Measurements from ENCODE around the gene FMN1. TPM values are rescaled to one million over a fixed set of nuclear protein-coding genes. Genes with fewer than 3 reads are reported as not detected.

The FMN1 gene
- total RNA-seq, 2 donors from 2014 or later: 2.4 to 3.1 TPM

DNA sequence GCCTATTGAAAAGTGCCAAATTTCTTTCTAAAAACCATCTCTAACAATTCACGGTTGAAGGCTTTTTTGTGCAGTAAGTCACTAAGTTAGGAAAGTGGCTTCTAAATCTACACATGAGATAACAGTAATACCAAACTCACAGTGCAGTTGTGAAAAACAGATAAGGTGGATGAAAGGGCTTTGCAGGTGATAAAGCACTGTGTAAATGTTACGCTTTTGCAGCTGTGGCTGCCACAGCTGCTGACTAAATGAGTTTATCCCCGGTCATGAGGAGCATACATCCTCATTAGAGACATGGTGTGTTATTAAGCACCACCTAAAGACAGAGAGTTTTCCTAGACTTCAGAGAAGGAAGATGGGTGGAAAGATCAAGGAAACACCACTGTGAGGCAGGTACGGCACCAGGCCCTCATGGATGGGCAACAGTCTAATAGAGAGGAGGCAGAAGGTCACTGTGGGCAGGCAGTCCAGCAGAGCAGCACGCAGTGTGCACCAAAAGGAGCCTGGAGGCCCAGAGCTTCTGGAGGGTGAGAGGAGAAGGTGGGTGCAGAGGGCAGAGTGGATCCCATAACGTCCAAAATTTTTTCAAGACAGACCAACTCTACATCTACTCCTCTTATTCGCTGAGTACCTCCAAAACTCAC lies 68.5 kb downstream of the FMN1 start:
- Histone ChIP-seq H3K27me3 (no peaks in the 10 kb centered on the region), H3K27ac (no peak overlapping the region), H3K4me3 (no peak overlapping the region), H3K4me1 (no peaks in the 10 kb centered on the region), H3K9me3 (no peaks in the 10 kb centered on the region), H3K36me3 (no peaks in the 10 kb centered on the region)
- TF ChIP-seq CTCF (IDR thresholded peaks at IDR 0.05): no peak
- DNase-seq (ENCODE audit: low spot score): no peak

DNA sequence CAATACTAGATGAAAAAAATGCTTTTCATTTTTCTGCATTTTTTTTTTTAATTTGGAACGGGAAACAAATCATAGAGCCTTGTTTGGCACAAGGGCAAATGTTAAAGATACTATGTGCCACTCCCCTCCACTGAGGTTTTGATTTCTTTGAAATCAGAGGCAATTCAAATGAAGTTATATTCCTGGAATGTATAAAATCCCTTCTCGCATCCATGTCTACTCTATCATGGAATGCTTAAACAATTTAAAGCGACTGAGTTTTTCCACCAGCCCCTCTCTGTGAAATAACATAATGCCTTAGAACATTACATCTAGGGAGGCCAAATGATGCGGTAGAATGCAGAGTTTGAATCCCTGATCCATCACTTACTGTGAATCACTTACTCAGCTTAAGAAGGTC lies 69.7 kb downstream of the FMN1 start:
- no peaks in the 10 kb centered on the region for H3K4me1 ChIP-seq
- DNase-seq (ENCODE audit: low spot score): no peak
- H3K27me3 ChIP-seq: no peaks in the 10 kb centered on the region
- no peaks in the 10 kb centered on the region for H3K36me3 ChIP-seq
- no peak for TF ChIP-seq CTCF (IDR thresholded peaks at IDR 0.05)
- H3K9me3 ChIP-seq: no peaks in the 10 kb centered on the region
- H3K27ac ChIP-seq: no peak overlapping the region
- H3K4me3 ChIP-seq: no peak overlapping the region

DNA sequence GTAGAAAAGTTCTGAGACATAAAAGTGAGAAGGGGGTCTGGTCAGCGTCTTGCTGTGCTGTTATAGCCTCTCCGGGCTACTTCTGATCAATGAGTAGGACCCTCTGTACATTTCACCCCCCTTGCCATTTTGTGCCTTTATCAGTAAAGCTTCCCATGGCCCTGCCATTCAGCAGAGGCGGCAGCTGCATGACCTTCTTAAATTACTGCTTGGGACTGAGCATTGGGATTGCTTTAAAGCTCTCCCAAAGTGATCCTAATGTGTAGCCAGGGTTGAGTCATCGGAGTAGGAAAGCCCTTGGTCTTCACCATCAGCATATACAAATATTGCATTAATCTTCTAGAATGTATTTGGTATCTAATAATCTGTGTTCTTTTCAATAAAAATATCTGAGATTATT lies 70.2 kb downstream of the FMN1 start:
- Histone ChIP-seq H3K27ac (no peak overlapping the region), H3K27me3 (no peaks in the 10 kb centered on the region), H3K4me1 (no peaks in the 10 kb centered on the region), H3K4me3 (no peak overlapping the region), H3K36me3 (no peaks in the 10 kb centered on the region), H3K9me3 (no peaks in the 10 kb centered on the region)
- no peak for DNase-seq (ENCODE audit: low spot score)
- no peak for TF ChIP-seq CTCF (IDR thresholded peaks at IDR 0.05)

- H3K4me1 ChIP-seq: no peaks in the 10 kb centered on the region
- H3K9me3 ChIP-seq: no peaks in the 10 kb centered on the region
- H3K4me3 ChIP-seq: no peak overlapping the region
- no peak for DNase-seq (ENCODE audit: low spot score)
- H3K27ac ChIP-seq: no peak overlapping the region
- TF ChIP-seq CTCF (IDR thresholded peaks at IDR 0.05): no peak
- no peaks in the 10 kb centered on the region for H3K36me3 ChIP-seq
- no peaks in the 10 kb centered on the region for H3K27me3 ChIP-seq
These were observed 74.6 kb downstream of the FMN1 start for GRCh38 chr15:33119865-33120264.

DNA sequence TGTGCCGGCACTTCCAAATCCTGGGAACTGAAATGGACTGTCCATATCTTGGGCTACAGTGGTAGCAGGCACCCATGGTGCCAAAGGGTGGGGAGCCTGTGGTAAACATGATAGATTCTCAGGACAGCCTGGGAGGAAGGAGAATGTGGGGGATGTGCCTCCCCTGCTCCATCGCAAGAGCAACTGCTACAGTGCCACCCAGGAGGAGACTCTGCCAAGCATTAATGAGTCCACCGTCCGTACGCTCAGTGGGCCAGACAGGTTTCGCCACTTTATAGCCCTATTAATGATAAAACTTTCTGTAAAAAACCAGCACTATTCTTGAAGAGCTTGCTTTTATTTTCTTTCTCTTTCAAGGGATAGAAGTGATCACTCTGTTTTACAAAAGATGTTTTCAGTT lies 75.2 kb downstream of the FMN1 start:
- Histone ChIP-seq H3K4me3 (no peak overlapping the region), H3K36me3 (no peaks in the 10 kb centered on the region), H3K4me1 (no peaks in the 10 kb centered on the region), H3K27me3 (no peaks in the 10 kb centered on the region), H3K27ac (no peak overlapping the region), H3K9me3 (no peaks in the 10 kb centered on the region)
- no peak for DNase-seq (ENCODE audit: low spot score)
- no peak for TF ChIP-seq CTCF (IDR thresholded peaks at IDR 0.05)

DNA sequence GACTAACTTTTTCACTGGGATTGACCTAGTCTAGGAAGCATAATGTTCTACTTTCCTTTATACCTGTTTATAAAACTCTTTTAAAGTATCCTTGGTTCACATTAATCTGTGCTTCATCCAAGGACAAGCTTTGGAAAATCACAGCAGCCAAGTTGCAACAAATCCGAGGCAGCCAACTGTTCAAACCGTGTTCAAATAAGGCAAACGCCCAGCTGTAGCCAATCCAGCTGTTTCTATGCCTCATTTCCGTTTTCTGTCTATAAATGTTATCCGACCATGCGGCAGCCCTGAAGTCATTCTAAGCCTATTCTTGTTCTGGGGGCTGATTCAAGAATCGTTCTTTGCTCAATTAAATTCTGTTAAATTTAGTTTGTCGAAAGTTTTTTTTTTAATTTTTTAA lies 78.3 kb downstream of the FMN1 start:
- Histone ChIP-seq H3K27me3 (no peaks in the 10 kb centered on the region), H3K4me1 (no peaks in the 10 kb centered on the region), H3K36me3 (no peaks in the 10 kb centered on the region), H3K4me3 (no peak overlapping the region), H3K27ac (no peak overlapping the region), H3K9me3 (no peaks in the 10 kb centered on the region)
- no peak for TF ChIP-seq CTCF (IDR thresholded peaks at IDR 0.05)
- DNase-seq (ENCODE audit: low spot score): no peak

All from right atrium auricular region (tissue), 2 donors.